ENCODE results near the gene KLHL26. TPM values are rescaled to one million over a fixed set of nuclear protein-coding genes. Genes with fewer than 3 reads are reported as not detected.

The KLHL26 gene
- total and polyA plus RNA-seq, 9 donors = 1.6 to 24.0 (median 10.6) TPM

DNA sequence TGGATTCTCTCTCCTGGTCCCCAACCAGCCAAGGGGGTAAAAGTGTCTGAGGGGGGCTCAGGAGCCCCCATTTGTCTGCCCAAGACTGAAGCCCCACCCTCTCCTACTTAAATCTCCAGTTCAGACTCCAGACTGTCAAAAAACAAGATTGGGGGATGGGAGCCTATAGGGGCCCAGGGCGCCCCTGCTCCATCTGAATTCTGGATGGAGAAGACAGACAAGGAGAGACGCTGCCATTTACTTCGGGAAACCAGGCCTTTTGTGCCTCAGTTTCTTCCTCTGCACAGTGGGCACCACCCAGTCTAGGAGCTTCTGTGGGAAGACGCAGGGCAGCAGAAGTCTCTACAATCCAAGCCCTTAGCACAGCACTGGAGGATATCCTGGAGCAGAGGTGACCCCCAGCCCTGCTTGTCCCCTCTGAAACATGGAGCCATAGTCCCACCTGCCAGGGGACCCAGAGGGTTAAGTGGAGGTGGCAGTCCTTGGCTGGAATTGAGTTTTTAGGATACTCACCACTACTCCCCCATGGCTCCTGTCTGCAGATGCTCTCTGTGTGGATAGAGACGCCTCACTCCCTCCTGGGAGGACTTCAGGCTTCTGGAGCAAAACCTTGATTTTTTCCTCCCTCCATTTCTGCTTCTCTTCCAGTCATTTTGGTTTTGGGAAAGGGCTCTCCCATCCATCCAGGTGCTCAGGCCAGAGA is 28.6 kb upstream of the KLHL26 start:
- intact Hi-C loops (cut with DNase I) = no loop called here
- Histone ChIP-seq H3K27me3 (peaks cover 11% of the 10 kb centered on the region), H3K9me3 (no peaks in the 10 kb centered on the region), H3K4me3 (no peak overlapping the region), H3K36me3 (no peaks in the 10 kb centered on the region), H3K27ac (no peak overlapping the region), H3K4me1 (ENCODE audit: insufficient read depth) (peaks cover 3% of the 10 kb centered on the region)
- TF ChIP-seq, protein P1, sequence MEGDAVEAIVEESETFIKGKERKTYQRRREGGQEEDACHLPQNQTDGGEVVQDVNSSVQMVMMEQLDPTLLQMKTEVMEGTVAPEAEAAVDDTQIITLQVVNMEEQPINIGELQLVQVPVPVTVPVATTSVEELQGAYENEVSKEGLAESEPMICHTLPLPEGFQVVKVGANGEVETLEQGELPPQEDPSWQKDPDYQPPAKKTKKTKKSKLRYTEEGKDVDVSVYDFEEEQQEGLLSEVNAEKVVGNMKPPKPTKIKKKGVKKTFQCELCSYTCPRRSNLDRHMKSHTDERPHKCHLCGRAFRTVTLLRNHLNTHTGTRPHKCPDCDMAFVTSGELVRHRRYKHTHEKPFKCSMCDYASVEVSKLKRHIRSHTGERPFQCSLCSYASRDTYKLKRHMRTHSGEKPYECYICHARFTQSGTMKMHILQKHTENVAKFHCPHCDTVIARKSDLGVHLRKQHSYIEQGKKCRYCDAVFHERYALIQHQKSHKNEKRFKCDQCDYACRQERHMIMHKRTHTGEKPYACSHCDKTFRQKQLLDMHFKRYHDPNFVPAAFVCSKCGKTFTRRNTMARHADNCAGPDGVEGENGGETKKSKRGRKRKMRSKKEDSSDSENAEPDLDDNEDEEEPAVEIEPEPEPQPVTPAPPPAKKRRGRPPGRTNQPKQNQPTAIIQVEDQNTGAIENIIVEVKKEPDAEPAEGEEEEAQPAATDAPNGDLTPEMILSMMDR (IDR thresholded peaks at IDR 0.05) = no peak
- WGBS, 3 donors = 22 to 32% (median 22%) methylated on average over 5 of the region's 5 CpGs
- DNase-seq = no peak

DNA sequence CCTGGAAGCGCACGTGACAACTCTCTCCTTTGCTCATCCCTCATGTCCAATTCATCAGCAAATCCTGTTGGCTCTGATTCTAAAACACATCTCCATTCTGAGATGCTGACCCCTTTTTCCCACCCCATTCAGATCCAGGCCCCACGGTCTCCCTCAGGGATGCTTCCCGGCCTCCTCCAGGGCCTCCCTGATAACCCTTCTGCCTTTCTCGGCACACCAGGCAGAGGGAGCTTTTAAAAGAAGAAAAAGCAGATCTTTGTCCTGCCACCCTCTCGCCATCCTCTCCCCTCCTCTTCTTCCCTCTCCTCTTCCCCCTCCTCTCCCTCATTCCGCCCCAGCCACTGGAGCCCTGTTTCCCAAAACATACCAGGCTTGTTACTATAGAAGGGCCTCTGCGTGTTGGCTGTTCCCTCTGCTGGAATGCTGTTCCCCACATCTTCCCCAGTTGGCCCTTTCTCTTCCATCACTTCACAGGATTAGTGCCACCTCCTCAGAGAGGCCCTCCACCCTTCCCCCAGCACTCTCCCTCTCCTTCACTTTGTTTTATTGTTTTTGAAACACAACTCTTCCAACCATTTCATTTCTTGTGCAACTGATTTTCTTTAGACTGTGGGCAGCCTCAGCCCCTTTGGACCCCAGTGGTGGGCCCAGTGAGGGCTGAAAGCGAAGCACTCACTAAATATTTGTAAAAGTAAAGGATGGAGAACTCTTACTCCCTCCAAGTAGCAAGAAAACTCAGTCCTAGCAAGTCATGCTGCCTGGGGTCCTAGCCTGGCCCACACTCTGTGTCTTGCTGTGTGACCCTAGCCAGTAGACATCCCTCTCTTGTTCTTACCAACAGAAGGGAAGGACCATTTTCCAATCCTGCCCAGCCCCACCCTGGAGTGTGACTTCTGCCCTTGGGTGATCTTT is 27.8 kb upstream of the KLHL26 start:
- TF ChIP-seq, protein P1 (IDR thresholded peaks at IDR 0.05) = no peak
- TF ChIP-seq EP300 (IDR thresholded peaks at IDR 0.05) (no peak), POLR2A (IDR thresholded peaks at IDR 0.05) (no peak)
- H3K4me3 ChIP-seq = no peak overlapping the region
- no peaks in the 10 kb centered on the region for H3K36me3 ChIP-seq
- peaks cover 9% of the 10 kb centered on the region for H3K27me3 ChIP-seq
- H3K9me3 ChIP-seq = no peaks in the 10 kb centered on the region
- 44 to 49% (median 48%) methylated on average over 9 of the region's 9 CpGs for WGBS, 3 donors
- intact Hi-C loops (cut with DNase I) = no loop called here
- H3K27ac ChIP-seq = no peak overlapping the region
- no peak for DNase-seq
- H3K4me1 ChIP-seq (ENCODE audit: insufficient read depth) = peaks cover 3% of the 10 kb centered on the region

DNA sequence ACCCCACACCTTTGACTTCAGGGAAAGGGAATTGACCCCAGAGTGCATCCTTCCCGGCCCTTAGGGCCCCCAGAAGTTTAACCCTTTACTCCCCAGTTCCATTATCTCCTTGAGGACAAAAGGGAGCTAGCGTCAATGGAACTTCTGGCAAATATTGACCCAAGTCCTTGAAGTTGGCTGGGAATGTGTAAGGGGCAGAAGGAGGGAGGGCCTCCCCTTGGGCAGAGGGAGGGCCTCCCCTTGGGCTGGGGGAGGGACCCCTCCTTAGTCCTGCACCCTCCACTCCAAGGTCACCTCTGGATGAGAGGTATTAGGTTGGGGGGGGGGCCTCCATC is 27.1 kb upstream of the KLHL26 start:
- Histone ChIP-seq H3K9me3 (no peaks in the 10 kb centered on the region), H3K36me3 (no peaks in the 10 kb centered on the region), H3K27me3 (peaks cover 9% of the 10 kb centered on the region), H3K4me1 (ENCODE audit: insufficient read depth) (peaks cover 3% of the 10 kb centered on the region), H3K27ac (no peak overlapping the region), H3K4me3 (no peak overlapping the region)
- intact Hi-C loops (cut with DNase I) = no loop called here
- DNase-seq = no peak
- TF ChIP-seq EP300 (IDR thresholded peaks at IDR 0.05) = no peak
- TF ChIP-seq POLR2A (IDR thresholded peaks at IDR 0.05) = no peak
- TF ChIP-seq, protein P1 (IDR thresholded peaks at IDR 0.05) = no peak
- WGBS, 3 donors = 26 to 37% (median 30%) methylated on average over 2 of the region's 2 CpGs

- H3K27me3 ChIP-seq = peaks cover 9% of the 10 kb centered on the region
- 41 to 49% methylated on average over 3 of the region's 3 CpGs; no CpG with 5 or more reads in 1 of the 3 donors for WGBS, 3 donors
- H3K9me3 ChIP-seq = no peaks in the 10 kb centered on the region
- H3K27ac ChIP-seq = no peak overlapping the region
- H3K4me1 ChIP-seq (ENCODE audit: insufficient read depth) = peaks cover 3% of the 10 kb centered on the region
- no peak for DNase-seq
- no peak overlapping the region for H3K4me3 ChIP-seq
- no peak for TF ChIP-seq EP300 (IDR thresholded peaks at IDR 0.05)
- TF ChIP-seq, protein P1 (IDR thresholded peaks at IDR 0.05) = no peak
- TF ChIP-seq POLR2A (IDR thresholded peaks at IDR 0.05) = no peak
- intact Hi-C loops (cut with DNase I) = no loop called here
- no peaks in the 10 kb centered on the region for H3K36me3 ChIP-seq
These were observed 26.6 kb upstream of the KLHL26 start for GRCh38 chr19:18610245-18610555.
